ENCODE data around the gene SEPTIN6.

GRCh38 chrX:119659522-119659921 is 33.4 kb downstream of the SEPTIN6 start:
- no peak for TF ChIP-seq EP300 (IDR thresholded peaks at IDR 0.05; ENCODE audit: borderline replicate concordance in 1 of 2, low read depth in 1 of 2, low read length in 1 of 2)
- no peak for TF ChIP-seq ZBTB33 (IDR thresholded peaks at IDR 0.05; ENCODE audit: borderline replicate concordance, low read depth)
- no peak for TF ChIP-seq CTCF (IDR thresholded peaks at IDR 0.05)
- no peak for TF ChIP-seq CHD2 (IDR thresholded peaks at IDR 0.05; ENCODE audit: low read length, partially characterized antibody)
- TF ChIP-seq GABPA (IDR thresholded peaks at IDR 0.05; ENCODE audit: low read depth): no peak
- no peak for TF ChIP-seq YY1 (IDR thresholded peaks at IDR 0.05; ENCODE audit: low read depth)
- TF ChIP-seq NFIC (IDR thresholded peaks at IDR 0.05; ENCODE audit: borderline replicate concordance): no peak
- TF ChIP-seq TAF1 (IDR thresholded peaks at IDR 0.05; ENCODE audit: borderline replicate concordance, low read depth, low read length): no peak

Data from SK-N-SH (cell line).